GM21619 (cell line): ENCODE results near the gene JUNB.
A peak's percentile ranks its signal among the peaks of the same experiment; 100 is the strongest.

ENCODE experiments used
- ATAC-seq: cut with Tn5 transposase; IDR thresholded peaks from one replicate; pipeline ENCODE4 v1.9.1; 2021; ENCODE audit not compliant: unreplicated experiment

The JUNB gene

DNA sequence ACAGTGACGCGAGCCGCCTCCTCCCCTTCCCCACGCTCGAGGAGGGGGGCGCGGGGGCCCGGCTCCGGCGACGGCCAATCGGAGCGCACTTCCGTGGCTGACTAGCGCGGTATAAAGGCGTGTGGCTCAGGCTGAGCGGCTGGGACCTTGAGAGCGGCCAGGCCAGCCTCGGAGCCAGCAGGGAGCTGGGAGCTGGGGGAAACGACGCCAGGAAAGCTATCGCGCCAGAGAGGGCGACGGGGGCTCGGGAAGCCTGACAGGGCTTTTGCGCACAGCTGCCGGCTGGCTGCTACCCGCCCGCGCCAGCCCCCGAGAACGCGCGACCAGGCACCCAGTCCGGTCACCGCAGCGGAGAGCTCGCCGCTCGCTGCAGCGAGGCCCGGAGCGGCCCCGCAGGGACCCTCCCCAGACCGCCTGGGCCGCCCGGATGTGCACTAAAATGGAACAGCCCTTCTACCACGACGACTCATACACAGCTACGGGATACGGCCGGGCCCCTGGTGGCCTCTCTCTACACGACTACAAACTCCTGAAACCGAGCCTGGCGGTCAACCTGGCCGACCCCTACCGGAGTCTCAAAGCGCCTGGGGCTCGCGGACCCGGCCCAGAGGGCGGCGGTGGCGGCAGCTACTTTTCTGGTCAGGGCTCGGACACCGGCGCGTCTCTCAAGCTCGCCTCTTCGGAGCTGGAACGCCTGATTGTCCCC lies at the start of gene JUNB:
JUNB (plus strand) TSS at position 142 of the 706 bp plus-strand sequence; CDS start at position 428, 286 bp downstream.
- peak; percentile 29 for ATAC-seq

DNA sequence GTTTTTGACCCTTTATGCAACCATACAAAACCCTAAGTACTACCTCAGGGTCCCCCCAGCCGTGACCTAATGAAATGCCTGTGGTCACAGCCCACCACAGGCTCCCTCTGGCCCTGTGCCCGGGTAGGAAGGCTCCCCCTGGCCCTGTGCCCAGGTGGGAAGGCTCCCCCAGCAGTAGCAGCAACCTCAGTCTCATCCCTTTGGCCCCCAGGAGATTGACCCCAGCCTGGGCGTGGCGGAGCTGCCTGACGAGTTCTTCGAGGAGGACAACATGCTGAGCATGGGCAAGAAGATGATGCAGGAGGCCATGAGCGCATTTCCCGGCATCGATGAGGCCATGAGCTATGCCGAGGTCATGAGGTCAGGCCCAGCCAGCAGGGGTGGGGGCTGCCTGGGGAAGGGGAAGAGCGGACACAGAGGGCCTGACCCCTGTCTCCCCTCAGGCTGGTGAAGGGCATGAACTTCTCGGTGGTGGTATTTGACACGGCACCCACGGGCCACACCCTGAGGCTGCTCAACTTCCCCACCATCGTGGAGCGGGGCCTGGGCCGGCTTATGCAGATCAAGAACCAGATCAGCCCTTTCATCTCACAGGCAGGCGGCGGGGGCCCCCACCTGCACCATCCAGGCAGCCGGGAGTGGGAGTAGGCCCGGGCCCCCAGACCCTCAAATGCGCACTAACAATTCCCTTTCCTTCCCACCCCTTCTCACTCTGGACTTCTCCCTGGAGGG lies 46.0 kb upstream of the JUNB start:
- ATAC-seq = no peak

DNA sequence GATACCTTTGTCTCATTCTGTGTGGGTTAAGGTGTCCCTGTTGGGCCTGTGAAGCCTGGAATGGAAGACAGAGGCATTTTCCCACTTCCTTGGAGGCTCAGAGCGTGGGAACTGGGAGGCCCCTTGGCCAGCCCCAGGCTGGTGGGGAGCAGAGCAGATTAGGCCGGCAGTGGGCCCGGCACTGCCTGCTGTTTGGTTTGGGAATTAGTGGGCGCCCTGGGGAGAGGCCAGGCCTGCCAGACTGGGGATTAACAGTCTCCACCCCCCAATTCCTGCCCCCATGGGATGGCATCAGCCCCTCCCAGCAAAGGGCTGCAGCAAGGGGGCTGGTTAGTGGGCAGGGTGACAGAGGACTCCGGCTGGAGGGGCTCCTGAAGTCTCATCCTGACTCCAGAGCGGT lies 42.8 kb upstream of the JUNB start:
- ATAC-seq = no peak

DNA sequence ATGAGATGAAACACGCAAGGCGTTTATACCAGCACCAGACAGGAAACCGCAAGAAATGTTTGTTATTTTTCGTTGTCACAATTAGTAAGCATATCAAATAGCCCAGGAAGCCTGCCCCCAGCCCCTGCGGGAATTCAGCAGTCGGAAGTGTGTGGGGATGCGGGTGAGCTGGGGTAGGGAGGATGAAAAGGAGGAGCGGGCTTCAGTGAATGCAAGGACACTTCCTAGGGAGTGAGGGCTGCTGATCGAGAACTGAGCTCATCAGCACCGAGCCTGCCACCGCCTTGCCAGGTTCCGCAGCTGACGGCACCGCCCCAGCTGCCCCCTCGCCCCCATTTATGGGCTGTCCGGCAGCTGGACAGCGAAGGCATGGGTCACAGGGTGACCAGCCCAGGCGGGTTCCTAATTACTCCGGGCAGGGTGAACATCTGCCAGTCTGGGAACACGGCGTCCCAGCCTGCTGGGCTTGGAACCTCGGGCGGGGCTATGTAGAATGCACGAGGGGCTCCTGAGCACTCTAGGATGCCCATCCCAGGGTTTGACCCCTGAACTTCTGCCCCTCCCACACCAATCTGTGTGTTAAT lies 41.3 kb upstream of the JUNB start:
- ATAC-seq = no peak

DNA sequence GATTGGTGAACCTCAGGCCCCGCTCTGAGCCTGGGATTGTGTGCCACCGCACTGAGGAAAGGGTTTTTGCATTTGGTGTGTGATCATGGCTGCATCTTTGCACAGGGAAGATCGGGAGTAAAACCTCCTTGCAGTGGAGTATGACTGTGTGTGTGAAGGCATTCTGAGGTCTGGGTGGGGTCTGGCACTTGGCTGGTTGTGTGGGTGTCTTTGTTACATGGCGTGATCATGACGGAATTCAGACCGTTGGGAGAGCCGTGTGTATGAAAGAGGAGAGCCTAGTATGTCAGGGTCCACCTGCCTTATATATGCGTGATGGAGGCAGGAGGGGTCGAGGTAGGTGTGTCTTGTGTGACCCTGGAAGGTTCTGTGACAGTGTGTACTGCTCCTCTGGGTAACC lies 40.4 kb upstream of the JUNB start:
- no peak for ATAC-seq

DNA sequence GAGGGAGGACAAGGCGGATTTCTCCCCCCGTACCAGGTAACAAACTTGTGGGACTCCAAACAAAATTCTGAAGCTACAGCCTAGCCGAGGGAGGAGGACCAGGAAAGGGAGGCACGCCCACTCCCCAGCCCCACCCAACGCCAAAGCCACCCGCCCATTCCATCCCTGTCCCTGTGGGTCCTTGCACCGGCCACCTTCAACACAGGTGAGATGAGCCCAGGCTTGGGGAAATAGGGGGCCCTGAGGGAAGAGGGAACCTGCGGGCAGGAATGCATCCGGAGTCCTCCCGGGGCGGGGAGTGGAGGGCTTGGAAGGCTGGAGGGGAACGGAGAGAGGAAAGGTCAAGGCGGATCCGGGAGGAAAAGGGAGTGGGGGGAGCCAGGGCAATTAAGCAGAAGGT lies 39.7 kb upstream of the JUNB start, which contains the start of gene BEST2:
BEST2 (plus strand) TSS at position 157 of the 400 bp plus-strand sequence. CDS start 802 bp downstream, outside the sequence.
- no peak for ATAC-seq

DNA sequence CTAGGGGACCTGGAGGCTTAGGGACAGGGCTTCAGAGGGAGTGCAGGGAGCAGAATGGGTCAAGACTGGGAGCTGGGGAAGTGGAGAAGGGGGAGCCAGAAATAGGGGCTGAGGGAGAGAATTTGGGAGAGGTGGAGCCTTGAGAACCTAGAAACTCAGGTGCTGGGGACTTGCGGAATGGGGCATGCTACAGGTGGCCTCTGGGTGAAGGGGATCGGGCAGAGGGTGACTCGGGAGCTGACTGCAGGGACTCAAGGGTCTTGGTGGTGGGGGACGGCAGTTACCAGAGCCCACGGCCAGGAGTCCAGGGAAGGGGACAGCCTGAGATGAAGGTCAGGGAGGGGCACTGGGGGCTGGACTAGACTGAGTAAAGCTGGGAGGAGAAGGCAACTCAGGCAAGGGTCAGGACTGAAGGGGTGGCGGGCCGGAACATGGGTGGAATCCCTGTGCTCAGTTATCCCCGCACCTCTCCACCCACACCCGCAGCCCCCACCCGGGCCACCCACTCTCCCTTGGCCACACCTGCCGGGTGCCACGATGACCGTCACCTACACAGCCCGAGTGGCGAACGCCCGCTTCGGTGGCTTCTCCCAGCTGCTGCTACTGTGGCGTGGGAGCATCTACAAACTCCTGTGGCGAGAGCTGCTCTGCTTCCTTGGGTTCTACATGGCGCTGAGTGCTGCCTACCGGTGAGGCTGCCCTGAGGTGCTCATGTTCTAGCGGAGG lies 39.1 kb upstream of the JUNB start:
- ATAC-seq = no peak

DNA sequence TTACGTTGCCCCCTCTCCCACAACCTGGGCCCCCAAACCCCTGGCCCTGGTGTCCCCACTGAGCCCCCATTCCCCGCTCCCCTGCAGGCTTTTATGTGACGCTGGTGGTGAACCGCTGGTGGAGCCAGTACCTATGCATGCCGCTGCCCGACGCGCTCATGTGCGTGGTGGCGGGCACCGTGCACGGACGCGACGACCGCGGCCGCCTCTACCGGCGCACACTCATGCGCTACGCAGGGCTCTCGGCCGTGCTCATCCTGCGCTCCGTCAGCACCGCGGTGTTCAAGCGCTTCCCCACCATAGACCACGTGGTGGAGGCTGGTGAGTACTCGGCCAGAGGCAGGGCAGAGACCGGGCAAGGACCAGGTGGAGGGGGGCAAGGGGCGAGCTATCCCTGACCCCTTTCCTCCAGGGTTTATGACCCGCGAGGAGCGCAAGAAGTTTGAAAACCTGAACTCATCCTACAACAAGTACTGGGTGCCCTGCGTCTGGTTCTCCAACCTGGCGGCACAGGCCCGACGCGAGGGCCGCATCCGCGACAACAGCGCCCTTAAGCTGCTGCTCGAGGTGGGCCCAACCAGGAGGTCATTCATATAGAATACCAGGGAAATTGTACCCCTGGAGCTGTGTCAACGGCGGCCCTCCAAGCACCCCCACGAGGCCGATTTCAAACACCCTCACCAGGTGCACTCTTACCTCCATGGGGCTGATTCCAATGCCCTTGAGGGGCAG lies 36.7 kb upstream of the JUNB start:
- ATAC-seq = no peak

DNA sequence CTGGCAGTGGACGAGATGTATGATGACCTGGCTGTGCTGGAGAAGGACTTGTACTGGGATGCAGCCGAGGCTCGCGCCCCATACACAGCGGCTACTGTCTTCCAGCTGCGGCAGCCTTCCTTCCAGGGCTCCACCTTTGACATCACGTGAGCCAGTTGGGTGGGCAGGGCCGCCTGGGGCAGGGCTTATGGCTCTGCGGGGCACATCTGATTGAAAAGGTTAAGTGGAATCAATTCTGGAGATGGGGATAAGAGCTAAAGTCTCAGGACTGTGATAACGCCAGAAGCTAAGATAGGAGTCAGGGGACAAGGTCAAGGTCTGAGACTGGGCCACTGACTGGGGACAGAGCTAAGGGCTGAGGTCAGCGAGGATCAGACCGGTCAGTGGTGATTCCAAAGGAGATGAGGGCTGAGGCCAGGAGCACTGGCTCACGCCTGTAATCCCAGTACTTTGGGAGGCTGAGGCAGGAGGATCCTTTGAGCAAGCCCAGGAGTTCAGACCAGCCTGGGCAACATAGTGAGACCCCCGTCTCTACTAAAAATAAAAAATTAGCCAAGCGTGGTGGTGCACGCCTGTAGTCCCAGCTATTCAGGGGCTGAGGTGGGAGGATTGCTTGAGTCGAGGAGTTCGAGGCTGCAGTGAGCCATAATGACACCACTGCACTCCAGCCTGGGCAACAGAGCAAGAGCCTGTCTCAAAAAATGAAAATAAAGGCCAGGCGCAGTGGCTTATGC lies 35.0 kb upstream of the JUNB start:
- no peak for ATAC-seq

DNA sequence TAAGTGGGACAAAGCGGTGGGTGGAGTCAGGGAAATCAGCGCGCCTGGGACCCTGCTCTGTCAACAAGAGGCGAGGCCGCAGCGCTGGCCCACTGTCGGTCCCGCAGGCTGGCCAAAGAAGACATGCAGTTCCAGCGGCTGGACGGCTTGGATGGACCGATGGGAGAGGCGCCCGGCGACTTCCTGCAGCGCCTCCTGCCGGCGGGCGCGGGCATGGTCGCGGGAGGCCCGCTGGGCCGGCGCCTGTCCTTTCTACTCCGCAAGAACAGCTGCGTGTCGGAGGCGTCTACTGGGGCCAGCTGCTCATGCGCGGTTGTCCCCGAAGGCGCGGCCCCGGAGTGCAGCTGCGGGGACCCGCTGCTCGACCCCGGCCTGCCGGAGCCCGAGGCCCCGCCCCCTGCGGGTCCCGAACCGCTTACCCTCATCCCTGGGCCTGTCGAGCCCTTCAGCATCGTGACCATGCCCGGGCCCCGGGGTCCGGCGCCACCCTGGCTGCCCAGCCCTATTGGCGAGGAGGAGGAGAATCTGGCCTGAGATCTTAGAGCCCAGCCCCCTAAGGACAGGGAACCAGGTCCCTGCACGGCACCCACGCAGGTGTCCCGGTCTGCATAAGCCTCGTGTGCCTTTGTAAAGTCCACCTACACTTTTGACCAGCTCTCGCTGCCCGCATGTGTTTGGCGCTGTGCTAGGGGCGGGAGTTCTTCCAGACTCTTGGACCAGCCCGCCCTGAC lies 33.6 kb upstream of the JUNB start:
- ATAC-seq = no peak

DNA sequence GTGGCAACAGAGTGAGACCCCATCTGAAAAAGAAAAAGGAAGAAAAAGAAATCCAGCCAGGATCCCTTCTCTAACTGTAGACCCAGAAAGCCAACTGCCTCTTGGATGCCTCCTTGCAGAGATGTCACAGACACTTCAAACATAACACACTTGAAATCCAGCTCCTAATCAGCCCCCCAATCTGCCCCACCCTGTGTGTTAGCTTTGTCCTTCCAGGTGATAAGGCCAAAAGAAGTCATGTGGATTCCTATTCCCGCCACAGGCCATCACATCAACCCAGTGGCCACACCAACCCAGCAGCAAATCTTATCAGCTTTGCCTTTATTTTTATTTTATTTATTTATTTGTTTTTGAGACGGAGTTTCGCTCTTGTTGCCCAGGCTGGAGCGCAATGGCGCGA lies 31.6 kb upstream of the JUNB start:
- no peak for ATAC-seq

DNA sequence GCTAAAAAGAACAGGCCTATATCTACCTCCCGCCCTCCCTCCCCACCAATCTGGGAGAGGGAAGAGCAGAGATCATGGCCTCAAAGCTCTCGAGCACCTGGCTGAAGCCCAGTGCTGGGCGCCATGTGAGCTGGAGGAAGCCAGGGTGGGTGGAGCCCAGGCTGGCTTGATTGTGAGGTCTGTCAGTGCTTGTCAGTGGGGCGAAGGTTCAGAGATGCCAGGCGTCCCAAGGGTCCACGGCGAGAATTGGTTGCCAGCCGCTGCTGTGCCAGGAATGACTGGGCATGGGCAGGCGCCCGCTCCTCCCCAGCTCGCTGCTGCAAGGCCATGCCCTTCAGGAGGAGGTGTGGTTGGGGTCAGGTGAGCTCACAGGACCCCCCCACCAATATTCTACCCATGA lies 28.2 kb upstream of the JUNB start:
- ATAC-seq = no peak

DNA sequence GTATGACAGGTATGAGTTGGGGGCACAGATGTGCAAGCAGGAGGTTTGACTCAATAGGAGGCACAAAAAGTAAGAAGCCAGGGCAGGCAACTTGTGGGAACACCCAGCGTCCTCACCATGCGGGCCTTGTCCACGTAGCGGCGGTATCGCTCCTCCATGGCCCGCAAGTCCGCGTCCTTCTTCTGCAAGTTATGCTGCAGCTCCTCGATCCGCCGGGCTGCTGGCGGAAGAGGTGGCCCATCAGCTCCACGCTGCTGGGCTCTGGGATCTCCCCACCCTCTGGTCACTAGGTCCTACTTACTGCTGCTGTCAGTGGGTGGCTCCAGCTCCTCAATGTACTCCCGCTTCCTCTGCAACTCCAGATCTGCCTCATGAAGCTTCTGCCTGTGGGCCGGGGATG lies 26.6 kb upstream of the JUNB start:
- no peak for ATAC-seq

DNA sequence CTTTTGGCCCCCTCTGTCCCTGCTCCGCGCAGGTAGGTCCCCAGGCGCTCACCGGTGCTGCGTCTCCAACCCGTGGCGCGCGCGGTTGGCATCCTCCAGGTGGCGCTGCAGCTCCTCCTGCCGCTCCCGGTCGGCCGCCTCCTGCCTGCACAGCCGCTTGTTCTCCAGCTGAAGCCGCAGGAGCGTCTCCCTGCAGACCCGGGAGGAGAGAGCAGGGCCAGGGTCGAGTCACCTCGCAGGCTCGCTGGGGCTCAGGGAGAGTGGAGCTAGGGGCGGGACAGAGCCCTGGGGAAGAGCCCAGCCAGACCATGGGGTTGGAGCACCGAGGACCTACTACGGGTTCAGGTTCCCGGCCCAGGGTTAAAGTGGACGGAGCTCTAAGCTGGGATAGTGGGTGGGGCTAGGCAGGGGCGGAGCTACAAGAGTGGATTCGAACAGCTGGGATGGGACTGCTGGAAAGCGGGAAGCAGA lies 25.2 kb upstream of the JUNB start:
- no peak for ATAC-seq

DNA sequence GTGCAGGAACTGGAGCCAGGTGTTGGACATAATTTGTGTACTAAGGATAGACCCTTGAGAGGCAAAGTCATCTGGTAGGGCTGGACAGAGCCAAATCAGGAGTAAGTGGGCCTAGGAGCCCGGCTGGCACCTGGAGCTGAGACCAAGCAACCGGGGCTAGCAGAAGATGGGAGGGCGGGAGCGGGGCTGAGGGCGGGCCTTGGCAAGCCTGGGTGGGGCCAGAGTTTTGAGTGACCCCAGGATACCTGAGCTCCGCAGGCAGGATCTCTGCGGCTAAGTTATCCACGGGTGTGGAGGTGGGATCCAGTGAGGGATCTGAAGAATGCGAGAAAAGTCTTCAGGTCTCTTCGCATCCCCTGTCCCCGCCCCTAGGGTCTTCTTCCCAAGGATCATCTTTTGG lies 24.1 kb upstream of the JUNB start:
- ATAC-seq = no peak

DNA sequence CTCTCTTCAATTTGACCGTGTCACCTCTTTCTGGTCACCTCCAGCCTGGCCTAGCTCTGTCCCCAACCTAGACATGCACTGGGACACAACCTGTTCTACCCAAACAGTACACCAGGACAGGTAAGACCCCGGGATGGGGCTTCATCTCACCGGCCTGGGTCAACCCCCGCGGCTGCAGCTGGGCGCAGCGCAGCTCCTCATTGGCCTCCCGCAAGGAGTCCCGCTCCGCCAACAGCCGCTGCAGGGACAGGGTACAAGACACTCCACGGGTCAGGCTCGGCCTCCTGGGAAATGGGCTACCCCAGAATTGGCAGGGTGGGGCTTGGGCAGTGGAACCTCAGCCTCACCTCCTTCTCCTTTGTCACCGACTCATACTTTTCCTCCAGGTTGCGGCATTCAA lies 23.6 kb upstream of the JUNB start:
- ATAC-seq = no peak

DNA sequence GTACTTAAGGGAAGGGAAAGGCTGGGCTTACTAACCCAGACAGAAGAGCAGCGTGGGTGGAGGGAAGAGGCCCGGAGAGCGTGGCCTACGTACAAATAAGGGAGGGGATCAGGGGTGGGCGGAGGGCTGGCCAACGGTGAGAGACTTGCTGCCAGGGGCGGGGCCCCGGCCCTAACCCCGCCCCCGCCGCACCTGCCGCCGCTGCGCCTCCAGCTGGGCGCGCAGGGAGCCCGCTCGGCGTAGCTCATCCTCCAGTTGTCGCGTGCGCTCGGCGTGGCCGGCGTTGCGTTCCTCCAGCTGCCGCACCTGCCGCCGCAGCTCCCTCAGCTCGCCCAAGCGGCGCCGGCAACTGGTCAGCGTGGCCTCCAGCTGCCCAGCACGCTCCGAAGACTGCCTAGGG lies 21.6 kb upstream of the JUNB start:
- ATAC-seq = no peak

DNA sequence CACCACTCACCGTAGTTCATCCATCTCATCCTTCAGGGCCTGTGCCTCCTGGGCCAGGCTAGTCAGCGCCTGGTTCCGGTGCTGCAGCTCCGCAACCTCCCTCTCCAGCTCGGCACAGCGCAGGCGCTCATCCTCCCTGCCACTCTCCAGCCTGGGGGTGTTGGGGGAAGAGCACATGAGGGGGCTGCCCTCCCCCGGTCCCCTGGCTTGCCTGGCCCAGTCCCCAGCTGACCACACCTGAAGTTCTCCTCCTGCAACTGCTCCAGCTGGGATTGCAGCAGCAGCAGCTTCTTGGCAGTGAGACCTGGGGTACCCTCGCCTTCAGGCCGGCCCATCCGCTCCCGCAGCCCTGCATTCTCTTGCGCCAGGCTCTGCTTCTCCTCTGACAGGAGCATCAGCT lies 20.4 kb upstream of the JUNB start:
- no peak for ATAC-seq

DNA sequence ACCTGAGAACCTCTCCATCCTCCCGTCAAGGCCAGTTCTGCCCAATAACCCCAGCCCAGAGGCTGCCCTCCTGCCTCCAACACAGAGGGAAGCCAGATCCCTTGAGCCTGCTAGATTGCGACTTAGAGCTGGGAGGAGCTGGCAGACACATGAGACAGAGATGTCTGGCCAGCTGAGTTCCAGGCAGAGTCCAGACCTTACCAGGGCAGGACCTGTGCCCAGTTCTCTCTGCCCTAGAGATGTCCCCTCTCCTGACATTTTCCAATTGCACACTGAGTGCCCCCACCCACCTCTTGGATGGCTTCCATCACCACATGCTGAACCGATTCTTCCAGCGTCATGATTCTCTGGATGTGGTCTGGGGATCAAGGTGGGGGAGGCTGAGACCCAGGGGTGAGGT lies 19.0 kb upstream of the JUNB start:
- no peak for ATAC-seq
